Activated CD4-positive, CD25-positive, alpha-beta regulatory T cell treated with anti-CD3 and anti-CD28 coated beads, Interleukin-2, amount 50 U/mL, for 24 hours (primary cell): ENCODE data around the gene TNFRSF21.
"Not testable (repeated sequence)": the region's sequence is repeated elsewhere in the genome, so short reads cannot be mapped to it uniquely, and the experiment has no call there.

Experiments used
- ATAC-seq, 2 donors: fragments of 150-1000 bp; cut with Tn5 transposase; one replicate each; pipeline ENCODE4 v1.10.0; 2021; ENCODE audit warnings: mild to moderate bottlenecking in 1 of 2, moderate library complexity in 1 of 2

Gene TNFRSF21

DNA sequence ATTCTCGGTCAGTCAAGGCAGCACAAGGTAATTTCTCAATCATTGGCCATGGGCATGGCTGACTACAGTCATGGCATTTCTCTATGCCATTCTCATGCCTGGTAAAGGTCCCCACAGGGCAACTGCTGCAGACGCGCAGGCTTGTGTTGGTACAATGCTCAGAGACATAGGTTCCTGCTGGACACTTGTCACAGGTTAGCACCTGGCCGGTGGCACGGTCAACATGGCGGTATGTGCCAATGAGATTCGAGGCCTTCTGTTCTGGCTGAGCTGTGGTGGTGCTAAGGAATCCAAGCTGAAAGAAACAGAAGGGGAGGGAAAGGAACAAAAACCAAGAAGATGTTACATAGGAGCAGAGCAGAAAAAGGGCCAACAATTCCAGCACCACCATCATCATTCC, 23.4 kb downstream of the TNFRSF21 start:
- no peak for ATAC-seq

DNA sequence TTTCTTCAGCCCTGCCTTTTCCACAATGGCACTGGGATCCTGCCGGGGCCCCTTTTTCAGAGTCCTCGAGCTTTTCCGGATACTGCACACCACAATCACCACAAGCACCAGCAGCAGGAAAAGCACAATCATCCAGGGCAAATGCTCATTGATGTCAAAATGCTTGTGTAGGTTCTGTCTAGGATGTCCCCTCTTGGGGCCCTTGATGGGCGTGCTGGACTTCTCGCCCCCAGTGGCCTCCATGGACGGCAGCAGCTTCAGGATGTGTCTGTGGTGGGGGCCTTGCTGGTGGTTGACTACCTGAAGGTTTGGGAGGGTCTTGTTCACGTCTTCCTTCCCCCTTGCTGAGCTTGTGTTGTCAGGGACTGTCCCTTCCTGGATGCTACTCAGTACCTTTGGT, 25.7 kb downstream of the TNFRSF21 start:
- ATAC-seq, result no peak

DNA sequence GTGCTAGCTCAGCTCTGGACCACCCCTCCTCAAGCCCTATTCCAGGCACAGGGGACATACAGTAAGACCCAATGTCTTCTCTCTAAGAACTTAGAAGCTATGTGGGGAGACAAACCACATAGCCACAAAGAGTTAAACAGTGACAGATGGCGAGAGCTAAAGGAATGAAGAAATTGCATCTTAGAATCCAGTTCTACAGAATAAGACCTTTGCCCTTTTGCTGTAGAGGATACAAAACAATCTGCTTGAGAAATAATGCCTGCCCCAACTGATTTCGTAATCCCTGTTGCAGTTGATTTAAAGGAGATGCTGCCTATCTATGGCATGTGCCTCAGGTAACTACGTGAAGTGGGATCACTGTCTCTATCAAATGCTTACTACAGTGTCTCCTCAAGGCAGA, 31.2 kb downstream of the TNFRSF21 start:
- ATAC-seq, result no peak

DNA sequence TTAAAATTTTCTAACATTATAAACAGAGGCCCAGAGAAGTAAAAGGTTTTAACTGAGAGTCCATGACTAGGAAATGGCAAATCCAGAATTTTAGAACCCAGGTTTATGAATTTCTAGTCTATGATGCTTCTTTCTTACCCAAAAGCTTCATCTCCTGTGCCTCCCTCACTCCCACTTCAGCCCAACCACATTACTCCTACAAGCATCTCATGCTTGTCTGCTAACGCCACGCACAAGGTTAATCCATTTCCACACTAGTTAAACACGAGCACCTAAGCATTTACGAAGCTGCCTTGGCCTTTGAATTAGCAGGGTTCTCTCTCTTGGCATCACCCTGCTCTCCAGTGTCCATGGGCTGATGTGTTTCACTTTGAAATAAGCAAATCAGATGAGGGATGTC, 32.0 kb downstream of the TNFRSF21 start:
- no peak for ATAC-seq

DNA sequence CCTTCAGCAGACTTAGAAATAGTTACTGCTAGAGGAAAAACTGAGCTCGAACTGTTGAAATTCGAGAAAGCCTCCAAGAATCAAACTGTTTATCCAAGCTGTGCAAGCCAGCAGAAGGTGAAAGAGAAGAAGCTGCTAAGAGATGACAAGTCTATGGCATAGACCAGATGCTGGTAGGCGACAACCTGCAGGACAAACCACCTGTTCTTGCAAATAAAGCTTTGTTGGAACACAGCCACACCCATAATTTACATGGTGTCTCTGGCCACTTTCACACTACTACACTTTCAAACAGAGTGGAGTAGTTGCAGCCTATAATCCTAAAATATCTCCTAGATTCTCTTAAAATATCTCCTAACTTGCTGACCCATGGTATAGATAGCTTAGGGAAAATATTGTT, 33.3 kb downstream of the TNFRSF21 start:
- no peak for ATAC-seq

DNA sequence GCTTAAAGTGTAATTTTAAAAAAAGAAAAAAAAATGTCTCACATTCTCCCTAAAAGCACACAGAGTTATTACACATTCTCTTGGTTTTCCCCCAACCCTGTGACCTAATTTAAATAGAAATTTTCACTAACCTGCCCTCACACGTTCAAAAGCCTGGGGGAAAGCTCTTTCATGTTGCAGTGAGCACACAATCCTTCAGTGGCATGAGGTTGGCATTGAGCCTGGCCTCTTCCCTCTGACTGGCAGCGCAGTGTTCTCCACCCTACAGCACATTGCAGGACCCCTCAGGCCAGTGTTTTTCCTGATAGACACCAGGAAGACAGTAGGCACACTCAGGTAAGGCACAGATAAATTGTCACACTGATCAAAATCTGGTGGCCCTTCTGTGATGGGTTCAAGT, 34.1 kb downstream of the TNFRSF21 start:
- no peak for ATAC-seq

DNA sequence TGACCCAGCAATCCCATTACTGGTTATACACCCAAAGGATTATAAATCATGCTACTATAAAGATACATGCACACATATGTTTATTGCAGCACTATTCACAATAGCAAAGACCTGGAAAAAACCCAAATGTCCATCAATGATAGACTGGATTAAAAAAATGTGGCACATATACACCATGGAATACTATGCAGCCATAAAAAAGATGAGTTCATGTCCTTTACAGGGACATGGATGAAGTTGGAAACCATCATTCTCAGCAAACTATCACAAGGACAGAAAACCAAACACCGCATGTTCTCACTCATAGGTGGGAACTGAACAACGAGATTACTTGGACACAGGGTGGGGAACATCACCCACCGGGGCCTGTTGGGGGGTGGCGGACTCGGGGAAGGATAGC, 34.6 kb downstream of the TNFRSF21 start:
- ATAC-seq, result not testable (repeated sequence)

DNA sequence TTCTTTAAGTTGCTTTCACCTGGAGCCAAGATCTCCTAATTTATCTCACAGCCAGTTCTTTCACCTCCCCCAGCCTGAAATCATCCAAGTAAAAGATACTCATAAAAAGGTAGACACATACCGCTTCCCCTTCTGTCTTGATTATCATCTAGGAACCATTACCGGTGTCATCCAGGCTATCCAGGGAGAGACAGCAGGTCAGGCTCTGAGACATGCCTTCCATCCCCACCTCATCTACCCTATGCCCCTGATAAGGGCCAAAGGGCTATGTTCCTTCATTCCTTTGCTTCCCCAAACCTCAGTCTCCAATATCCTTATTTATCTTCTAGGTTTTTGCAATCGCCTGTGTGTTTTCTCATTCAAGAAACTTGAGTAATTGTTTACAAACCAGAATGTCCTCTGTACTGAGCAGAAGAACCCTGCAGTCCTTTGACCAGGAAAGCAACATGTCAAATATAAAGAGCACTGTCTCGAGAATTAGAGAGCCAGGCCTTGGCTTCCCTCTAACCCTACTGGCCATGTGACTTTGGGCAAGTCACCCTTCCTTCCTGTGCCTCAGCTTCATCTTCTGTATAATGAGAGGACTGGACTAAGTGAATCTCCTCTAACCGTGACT, 41.0 kb downstream of the TNFRSF21 start:
- no peak for ATAC-seq

DNA sequence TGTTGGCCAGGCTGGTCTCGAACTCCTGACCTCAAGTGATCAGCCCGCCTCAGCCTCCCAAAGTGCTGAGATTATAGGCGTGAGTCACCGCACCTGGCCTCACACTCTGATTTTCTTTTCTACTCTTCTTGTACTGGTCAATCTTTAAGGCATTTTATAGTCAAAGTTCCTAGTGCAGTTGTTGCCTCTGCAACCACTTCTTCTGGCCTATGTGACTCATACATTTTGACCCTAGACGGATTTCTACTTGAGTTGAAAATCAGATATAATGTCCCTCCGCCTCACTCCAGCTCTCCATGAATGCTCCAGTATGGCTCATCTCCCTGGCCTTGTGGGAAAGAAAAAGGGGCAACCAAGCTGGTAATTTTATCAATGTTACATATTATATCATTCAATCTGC, 42.4 kb downstream of the TNFRSF21 start:
- ATAC-seq, result no peak

DNA sequence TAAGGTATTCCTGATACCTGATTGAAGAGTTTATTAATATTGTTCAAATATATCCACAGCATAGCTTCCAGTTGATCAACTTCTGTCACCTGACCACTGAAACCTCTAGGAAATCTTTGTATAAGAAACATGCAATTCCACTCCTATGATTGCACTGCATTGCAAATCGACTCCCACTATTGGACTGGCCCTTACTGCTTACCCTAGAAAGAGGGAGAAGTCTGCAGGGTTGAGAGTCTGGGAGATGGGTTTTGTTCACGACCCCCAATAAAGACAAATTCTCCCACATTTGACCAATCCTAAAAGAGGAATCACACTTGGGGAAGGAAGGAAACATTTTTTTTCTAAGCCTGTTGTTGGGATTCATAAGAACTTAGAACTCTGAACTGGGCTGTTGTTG, 43.7 kb downstream of the TNFRSF21 start:
- ATAC-seq, result no peak

DNA sequence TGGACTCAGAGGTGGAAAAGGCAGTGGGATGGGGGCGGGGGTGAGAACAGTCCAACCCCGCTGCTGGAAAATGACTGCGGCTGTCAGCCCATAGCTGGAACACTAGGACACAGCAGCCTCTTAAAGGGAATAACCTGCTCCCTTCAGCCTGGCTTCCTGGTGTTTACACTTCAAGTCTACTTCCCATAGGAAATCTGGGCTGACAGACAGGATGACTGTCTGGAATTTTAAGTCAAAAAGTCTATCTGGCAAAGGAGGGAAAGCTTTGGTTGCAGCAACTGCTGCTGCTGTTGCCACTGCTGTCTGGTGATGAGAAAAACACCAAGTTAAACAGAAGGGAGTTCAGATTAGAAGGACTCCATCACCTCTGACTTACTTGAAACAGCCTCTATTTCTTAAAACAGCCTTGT, 44.9 kb downstream of the TNFRSF21 start:
- no peak for ATAC-seq

DNA sequence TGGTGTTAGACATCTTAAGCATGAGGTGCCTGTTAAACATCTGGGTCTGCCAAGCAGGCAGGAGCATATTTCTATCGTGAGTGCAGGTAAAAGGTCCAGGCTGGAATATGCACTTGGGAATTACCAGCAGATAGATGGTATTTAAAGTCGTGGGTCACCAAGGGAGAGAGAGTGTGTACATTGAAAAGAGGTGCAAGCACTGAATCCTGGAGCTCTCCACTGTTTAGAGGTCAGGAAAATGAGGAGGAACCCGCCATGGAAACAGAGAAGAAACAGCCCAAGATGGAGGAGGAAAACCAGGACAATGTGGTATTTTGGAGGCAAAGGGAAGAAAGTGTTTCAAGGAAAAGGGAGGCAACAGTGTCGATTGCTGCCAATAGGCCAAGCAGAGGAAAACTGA, 46.4 kb downstream of the TNFRSF21 start:
- no peak for ATAC-seq

DNA sequence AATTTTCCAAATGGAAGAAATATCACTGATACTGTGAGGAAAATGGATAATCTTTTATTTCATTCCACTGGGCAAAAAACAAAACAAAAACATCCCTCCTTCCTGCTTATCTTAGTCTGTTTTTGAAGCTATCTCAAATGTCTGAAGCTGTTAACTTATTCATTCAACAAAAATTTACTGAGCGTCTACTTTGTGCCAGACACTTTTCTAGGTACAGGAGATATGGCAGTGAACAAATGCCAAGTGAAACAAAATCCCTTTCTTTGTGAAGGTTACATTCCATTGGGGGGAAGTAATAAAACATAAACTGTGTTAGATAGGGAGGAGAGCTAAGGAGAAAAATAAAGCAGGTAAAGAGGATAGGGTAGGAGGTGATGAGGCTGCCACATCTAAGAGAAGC, 47.5 kb downstream of the TNFRSF21 start:
- ATAC-seq, result no peak

DNA sequence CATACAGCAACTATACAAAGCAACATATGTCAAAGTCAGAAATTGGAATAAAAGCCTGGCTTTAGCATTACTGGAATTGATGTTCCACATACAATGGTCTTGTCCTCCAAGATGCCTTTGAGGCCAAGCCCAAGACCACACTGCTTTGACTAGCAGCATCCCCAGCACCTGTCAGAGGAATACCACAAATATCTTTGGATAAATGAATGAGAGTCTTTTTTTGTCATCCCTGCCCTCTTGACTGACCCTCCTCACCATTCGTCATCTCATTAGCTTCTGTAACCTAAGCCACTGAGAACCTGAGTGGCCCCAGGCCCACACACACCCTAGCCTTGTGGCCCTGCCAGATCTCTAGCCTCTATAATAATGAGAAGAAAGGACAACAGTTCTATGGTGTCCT, 48.5 kb downstream of the TNFRSF21 start:
- no peak for ATAC-seq

DNA sequence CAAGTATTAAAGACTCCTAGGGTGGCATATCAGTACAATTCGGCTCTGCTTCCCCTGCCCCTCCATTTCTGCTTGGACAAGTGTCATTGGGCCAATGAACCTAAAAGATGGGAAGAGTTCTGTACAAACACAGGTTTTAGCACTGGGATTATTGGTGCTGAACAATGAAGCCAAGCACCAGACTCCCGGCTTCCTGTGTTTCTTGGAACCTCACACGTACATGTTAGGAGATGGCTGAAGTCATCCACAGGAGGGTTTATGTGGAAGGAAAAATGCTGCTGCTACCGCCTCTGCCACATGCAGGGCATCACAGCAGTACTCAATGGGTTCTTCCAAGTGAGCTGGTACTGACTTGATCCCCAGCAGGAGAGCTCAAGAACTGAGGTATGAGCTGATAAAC, 49.7 kb downstream of the TNFRSF21 start:
- no peak for ATAC-seq

DNA sequence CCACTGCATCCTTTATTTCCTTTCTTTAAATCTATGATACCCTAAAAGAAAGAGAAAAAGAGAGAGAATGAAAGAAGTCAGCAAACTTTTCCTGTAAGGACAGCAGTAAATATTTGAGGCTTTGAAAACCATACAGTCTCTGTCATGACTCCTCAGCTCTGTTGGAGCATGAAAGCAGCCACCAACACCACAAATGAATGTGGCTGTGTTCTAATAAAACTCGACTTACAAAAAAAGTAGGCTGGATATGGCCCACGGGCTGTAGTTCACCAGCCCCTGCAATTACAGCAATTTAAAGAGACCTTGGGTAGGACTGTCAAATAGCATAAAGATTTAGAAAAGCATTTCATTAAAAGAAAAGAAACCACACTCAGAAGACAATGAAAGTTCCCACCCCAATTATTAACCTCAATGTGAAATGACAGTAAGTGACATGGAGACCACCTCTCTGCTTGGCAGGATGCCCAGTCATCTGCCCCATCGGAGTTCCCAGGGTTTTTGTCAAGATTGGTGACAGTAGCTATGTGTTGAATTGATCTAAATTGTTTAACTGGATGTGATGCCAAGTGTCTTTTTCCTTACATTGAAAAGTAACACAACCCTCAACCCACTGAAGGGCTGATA, 50.9 kb downstream of the TNFRSF21 start:
- no peak for ATAC-seq

DNA sequence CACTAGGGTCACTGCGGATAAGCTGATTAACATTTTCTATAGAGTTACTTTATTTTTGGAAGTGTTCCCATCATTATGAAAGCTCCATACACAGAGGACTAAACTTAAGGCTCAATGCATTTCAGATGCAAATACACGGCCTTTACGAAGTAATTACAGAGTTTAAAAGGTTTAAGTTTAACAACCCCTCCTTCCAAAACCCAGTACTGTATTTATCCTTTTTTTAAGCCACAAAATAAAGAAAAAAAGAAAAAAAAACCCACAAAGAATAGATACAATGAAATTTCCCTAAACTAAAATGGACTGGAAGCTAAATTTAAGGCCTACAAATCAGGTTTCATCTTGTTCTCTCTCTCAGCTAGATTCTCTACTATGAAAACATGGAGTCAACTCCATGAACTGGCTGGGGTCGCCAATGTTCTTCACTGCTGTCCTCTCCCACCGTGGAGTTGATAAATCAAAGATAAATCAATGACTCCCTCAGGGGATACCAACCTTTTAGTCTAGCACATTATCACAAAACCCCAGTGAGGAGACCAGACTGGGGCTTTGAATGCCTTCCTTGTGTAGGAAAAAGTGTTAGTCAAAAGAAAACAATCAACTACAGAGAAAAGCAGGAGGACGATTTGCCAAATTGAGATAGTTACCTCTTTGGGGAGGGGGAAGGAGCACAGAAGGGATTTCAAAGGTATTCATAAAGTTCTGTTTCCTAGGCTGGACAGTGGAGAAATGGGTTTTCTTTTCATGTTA, 52.5 kb downstream of the TNFRSF21 start:
- no peak for ATAC-seq

DNA sequence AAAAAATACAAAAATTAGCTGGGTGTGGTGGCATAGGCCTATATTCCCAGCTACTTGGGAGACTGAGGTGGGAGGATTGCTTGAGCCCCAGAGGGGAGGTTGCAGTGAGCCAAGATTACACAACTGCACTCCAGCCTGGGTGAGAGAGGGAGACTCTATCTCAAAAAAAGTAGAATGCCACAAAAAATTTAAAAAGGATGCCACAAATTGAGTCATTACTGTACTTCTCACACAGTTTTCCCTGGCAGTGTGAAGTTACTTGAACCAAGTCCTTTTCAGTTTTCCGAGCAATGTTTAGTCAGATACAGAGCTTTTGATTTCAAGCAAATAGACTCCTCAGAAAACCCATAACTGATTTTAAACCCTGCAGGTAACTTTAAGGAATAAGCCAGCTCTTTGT, 53.3 kb downstream of the TNFRSF21 start:
- no peak for ATAC-seq

DNA sequence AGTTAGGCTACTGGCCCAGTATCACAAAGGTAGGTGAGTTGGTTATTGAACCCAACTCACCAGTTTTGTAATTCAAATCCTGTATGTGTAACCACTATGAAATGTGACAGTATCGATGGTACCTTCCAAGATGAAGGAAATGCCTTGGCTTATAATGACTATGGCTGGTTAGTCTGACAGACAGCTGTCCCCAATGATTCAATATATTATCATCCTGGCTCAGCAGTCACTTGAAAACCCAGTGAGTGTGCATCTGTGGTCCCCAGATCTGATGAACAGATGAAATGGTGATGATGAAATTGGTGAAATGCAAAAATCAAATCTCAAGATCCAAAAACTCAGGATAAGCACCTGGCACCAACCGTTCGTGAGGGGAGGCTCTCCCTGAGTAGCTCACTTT, 54.8 kb downstream of the TNFRSF21 start:
- no peak for ATAC-seq

DNA sequence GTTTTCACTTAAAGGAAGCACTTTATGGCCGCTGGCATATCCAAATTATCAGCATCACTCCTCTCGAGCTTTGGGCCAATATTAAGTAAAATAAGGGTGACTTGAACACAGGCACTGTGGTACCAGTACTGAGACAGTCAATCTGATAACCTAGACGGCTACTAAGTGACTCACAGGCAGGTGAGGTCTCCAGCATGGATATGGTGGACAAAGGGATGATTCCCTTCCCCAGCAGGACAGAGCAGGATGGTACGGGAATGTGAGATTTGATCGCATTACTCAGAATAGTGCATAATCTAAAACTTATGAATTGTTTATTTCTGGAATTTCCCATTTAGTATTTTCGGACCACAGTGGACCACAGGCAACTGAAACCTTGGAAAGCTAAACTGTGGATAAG, 55.7 kb downstream of the TNFRSF21 start:
- ATAC-seq, result no peak

DNA sequence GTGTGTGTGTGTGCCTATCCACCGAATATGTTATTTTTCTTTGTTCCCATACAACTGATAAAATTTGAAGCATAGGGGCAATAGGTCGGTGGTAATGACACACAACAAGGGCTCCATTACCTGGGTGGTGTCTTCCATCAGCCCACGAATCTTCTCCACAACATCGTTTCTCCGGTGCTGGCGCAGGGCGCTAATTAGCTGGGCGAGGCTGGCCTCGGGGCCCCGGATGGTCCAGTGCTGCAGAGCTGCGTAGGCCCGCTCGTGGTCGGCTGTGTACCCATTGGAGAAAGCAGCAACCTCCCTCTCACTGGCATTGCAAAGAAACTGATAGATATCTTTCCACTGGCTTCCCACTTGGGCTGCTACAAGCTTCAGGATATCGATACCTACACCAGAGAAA, 56.6 kb downstream of the TNFRSF21 start:
- ATAC-seq, result no peak

DNA sequence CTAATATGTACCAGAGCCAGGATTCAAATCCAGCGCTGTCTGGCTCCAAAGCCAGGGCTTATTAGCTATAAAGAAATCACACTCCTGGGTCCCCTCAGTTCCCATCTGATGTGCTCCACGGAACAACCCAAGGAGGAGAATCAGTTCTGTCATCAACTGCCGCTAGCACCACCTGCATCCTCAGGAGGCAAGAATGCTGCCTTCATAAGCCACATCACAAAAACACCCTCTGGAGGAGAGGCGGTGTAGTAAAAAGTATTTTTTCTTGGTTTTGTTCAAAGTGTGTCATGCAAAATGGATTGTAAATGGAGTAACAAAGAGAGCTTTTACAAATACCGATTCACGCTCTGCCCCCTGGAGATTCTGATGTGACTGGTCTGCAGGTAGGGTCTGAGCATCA, 57.1 kb downstream of the TNFRSF21 start:
- no peak for ATAC-seq

DNA sequence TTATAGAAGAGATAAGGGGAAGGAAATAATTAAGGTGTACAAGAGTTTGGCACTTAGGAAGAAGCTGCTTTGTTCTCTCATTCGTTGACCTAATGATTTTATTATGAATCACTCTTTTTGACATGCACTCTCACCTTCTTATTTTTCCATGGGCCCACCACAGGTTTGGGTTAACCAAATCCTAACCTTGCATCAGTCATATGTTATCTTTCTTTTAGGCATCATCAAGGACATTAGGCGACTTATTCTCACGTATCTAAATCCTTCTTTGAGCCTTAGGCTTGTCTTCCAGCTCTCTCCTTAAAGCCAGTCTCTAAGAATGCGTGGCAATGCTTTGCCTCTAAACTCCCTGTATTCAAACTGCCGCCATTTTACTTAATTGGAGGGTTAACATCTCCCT, 58.3 kb downstream of the TNFRSF21 start:
- ATAC-seq, result no peak

DNA sequence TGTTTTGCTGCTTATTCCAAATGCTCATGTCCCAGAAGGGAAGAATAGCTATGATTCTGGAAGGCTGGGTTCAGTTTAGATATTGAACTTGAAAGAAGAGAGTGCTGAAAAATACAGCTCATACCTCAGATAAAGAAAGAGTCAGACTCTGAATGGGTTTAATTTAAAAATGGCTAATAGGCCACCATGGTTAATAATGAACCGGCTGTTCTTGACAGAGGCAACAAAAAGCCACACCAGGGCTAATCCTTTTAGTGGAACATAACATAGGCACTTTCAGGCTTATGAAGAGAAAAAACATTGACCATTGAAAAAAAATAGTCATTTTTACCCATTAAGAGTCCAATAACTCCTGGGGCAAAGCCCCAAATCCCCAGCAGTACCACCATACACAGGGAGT, 59.4 kb downstream of the TNFRSF21 start:
- ATAC-seq, result no peak

DNA sequence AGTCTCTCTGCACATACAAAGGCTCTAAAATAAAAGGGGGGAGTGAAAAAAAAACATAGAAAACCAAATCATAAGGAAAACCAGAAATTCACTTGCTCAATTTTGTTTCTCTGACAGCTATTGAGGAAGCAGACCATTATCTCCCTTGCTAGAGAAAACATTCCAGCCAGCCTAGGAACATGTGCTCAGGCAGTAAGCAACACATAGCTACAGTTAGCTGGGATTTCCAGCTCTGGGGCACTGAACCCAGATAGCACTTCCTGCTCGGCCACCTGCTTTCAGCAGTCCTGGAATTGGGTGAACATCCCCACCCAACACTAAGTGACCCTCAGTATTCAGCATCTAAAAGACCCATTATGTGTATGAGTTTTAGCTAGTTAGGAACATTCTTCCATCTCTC, 61.3 kb downstream of the TNFRSF21 start:
- ATAC-seq, result no peak
